ENCODE results near the gene MGAM2.

GRCh38 chr7:142089035-142089434 lies 22.5 kb upstream of the MGAM2 start:
- TF ChIP-seq CTCF (IDR thresholded peaks at IDR 0.05; ENCODE audit: insufficient read depth, low read length) (no peak), POLR2AphosphoS5 (IDR thresholded peaks at IDR 0.05; ENCODE audit: low read depth) (no peak), REST (IDR thresholded peaks at IDR 0.05; ENCODE audit: insufficient replicate concordance, low read depth) (no peak), GABPA (IDR thresholded peaks at IDR 0.05; ENCODE audit: low read depth) (no peak)

Measured in HL-60 (cell line).